Hematopoietic multipotent progenitor cell treated with erythropoietin and hydrocortisone succinate and interleukin-3 and kit ligand, for 17 days (in vitro differentiated cells): ENCODE results near the gene PI16.

ENCODE experiments used
- DNase-seq: peaks from one replicate; pipeline ENCODE4 v3.0.0-alpha.2; 2015; ENCODE audit warnings: low spot score

Gene PI16

DNA sequence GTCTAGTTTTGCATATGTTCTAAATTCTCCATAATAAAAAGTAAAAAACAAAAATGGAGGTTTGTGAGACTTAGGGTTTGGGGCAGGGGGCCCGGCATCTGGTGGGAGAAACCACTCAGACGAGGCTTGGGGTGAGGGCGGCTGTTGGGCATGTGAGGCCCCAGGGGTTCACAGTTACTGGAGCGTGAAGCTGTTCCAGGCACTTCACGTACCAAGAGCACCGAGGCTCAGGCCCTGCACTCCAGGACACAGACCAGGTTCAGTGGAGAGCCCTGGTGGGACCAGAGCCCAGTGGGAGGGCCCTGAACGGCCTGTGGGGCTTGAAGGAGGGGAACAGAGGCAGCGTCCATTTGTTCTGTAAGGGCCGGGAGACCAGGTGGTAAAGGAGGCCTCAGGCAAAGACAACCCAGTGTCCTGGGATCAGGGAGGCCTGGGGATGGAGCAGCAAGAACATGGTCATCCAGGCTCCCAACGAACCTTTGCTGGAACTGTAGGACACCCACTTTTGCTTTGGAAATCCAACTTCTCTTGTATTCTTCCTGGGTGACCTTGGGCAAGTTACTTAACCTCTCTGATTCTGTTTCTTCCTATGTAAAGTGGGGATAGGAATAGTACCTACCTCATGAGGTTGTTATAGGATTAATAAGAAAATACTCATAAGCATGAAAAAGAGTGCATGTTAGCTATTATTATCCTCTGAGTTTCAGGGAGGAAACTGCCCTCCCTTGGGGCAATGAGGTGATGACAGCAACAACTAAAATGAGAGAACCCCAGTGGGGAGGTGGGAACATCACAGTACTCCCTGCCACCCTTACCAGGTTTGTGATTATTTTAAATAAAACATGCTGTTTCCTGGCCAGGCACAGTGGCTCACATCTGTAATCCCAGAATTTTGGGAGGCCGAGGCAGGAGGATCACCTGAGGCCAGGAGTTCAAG is 49.8 kb downstream of the PI16 start:
- no peak for DNase-seq

DNA sequence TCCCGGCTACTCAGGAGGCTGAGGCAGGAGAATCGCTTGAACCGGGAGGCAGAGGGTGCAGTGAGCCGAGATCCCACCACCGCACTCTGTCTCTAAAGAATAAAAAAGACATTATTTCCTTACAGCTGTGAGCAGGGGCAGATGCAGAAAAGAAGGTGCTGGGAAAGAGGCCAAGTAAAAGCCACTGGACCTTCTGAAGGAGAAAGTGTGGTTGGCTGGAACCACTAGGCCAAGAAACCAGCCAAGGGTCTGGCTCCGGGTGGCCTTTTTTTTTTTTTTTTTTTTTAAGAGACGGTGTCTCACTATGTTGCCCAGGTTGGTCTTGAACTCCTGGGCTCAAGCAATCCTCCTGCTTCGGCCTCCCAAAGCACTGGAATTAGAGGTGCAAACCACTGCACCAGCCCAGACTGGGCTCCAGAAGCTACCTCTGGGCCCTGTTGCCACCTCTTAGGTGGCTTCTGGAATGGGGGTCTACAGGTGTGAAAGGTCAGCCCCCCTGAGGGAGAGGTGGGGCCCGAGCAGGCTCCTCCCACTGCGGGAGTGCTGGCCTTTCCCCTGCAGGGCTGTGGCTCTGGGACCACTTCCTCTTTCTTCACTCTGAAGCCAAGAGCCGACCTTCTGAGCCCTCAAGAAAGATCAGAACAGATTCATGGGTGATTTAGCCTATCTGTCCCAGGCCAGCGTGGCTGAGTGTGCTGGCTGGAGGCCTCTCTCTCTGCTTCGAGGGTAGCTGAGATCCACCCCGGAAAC is 50.7 kb downstream of the PI16 start, which contains the start of gene FGD2:
TSS of gene FGD2 (plus strand) at position 595 of the 750 bp plus-strand sequence. CDS start 163 bp downstream, outside the sequence.
- no peak for DNase-seq

DNA sequence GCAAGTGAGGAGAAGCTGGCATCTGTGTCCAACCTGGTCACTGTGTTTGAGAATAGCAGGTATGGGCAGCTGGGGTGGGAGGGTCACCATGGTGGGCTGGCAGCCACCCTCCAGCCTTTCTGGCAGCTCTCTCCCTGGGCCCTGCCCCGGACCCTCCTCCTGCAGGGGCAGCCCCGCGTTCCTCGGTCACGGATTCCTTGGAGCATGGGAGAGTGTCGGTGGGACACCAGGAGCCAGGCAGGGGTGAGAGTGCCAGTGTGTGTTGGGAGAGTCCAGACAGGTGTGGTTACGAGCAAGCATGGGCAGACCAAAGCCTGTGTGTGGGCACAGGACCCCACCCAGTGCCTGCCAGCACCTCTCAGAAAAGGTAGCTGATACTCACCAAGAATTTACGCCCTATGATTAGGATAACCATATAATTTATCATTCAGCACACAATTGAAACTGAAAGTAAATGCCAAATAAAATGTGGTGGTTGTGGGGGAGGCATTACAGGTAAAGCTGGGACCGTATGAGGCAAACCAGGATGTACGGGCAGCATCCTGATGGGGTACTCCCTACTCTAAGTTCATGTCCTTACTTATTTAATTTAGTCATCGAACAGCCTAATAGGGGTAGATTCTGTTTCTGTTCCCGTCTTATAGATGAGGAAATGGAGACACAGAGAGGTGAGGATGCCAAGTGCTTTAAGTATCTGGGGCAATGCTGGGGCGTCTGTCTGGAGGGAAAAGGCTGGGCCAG is 51.5 kb downstream of the PI16 start:
- no peak for DNase-seq

DNA sequence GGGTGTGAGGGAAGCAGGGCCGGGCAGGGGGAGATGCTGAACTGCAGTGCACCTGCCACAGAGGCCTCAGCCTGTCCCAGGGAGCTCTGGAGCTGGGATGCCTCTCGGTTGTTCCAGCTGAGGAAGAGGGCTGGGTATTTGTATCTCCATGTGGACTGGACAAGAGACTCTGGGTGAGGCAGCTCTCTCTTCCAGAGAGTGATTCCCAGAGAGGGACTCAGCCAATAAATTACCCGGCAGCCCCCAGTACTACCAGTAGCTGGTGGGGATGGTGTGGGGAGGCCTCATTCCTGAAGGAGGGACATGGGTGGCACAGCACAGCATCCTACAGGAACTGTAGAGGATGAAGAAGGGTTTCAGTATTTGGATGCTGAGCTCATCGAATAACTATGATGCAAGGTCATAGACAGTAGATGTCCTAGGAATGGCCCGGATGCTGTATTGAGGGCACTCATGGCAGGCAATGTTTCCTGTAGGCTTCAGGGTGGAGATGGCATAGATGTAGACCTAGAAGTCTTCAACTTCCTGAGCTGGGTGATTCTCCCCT is 52.3 kb downstream of the PI16 start:
- DNase-seq, result no peak

DNA sequence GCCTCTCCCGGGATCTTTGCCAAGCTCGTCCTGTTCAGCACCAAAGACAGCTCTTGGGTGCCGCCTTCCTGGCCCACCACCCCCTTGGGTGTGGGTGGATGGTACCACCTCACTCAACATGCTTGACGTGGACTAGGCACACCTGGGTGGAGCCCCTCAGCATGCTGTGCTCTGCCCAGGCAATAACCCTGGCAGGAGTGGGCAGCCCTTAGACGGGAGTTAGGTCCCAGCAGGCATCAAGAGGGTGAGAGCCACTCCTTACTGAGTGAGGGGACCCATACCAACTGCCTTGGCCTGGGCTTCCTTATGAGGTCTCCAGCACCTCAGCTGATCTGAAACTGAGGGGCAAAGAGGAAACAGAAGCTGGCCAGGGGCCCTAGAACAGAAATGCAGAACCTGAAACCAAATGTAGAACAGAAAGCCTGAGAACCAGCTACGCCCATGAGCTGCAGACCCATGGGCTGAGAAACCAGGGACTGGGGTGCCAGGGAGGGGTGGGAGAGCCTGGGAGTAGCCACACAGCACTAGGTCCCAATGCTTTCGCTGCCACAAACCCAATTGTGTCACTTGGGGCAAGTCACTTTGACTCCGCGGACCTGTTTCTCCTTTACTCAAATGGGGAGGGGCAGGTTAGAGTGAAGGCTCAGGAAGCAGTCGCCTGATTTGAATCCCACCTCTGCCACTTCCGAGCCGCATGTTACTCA is 53.0 kb downstream of the PI16 start:
- DNase-seq, result no peak

DNA sequence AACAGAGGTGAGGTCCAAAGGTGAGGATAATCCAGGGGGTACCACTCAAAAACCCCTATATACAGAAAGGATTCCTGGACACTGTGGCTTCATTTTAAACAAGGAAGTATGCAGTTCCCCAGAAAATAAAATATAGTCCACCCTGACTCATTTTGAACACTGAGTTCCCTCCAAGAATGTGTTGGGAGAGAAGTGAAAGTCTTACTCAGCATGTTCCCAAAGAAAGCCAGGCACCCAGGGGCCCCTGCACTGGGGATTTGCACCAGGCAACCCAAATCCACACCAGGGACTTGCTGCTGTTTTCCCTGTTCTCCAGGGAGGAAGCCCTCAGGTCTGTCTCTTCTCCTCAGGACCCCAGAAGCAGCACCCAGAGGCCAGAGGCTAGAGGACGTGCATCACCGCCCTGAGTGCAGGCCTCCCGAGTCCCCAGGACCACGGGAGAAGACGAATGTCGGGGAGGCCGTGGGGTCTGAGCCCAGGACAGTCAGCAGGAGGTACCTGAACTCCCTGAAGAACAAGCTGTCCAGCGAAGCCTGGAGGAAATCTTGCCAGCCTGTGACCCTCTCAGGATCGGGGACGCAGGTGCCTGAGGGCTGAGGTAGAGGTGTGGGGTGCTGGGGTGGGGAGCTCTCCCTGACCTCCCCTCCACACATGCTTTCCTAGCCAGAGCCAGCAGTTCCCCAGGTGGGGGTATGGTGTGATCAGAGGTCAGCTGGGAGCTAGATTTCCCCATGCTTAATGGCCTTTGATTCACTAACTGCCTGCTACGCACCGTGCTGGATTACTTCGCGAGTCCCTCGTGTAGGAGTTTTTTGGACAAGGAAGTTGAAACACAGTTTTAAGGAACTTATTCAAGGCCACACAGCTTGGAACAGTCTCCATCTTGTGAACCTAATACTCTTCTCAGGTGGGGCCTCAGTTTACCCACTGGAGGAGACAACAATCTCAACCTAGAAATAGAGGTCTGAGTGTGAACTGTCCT is 54.2 kb downstream of the PI16 start:
- DNase-seq, result no peak

DNA sequence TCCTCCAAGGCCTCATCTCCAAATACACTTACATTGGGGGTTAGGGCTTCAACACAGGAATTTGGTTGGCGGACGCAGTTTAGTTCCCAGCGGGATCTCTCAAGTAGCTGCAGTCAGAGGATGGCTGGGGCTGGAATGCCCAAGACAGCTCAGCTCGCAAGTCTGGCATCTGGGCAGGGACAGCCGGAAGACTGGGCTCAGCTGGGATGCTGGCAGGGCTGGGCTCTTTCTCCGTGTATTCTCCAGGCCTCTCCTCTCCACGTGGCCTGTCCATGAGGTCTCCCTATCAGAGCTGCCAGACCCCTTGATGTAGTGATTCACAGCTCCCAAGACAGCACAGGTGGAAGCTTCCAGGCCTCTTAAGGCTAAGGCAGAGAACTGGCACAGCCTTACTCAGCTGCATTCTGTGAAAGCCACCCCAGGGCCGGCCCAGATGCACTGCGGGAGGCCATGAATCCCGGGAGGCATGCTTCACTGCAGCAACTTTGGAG is 55.9 kb downstream of the PI16 start:
- no peak for DNase-seq

DNA sequence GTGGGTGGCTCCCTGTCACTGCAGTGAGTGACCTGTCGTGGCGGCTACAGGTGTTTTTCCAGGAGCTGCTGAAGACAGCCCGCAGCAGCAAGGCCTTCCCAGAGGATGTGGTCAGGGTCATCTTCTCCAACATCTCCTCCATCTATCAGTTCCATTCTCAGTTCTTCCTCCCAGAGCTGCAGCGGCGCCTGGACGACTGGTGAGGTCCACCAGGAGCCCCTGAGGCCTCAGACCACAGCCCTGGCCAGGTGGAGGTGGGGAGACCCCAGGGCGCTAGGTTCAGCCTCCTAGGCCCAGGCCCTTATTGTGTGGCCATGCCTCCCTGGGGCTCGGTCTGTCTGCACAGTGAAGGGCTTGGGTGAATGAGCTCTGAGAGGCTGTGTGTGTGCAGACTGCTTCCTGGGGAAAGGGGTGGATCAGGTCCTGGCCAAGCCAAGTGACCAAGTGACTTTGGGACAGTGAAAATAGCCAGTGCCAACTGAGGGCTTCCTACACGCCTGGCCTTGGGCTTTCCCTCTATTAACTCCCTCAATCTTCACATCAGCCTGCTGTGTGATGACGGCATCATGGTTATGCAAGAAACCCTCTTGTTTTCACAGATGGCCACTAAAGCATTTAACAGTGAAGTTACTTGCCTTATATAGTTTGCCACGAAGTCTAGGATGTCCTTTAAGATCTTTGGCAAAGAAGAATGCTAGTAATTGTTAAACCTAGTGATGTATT is 57.3 kb downstream of the PI16 start:
- DNase-seq, result no peak

DNA sequence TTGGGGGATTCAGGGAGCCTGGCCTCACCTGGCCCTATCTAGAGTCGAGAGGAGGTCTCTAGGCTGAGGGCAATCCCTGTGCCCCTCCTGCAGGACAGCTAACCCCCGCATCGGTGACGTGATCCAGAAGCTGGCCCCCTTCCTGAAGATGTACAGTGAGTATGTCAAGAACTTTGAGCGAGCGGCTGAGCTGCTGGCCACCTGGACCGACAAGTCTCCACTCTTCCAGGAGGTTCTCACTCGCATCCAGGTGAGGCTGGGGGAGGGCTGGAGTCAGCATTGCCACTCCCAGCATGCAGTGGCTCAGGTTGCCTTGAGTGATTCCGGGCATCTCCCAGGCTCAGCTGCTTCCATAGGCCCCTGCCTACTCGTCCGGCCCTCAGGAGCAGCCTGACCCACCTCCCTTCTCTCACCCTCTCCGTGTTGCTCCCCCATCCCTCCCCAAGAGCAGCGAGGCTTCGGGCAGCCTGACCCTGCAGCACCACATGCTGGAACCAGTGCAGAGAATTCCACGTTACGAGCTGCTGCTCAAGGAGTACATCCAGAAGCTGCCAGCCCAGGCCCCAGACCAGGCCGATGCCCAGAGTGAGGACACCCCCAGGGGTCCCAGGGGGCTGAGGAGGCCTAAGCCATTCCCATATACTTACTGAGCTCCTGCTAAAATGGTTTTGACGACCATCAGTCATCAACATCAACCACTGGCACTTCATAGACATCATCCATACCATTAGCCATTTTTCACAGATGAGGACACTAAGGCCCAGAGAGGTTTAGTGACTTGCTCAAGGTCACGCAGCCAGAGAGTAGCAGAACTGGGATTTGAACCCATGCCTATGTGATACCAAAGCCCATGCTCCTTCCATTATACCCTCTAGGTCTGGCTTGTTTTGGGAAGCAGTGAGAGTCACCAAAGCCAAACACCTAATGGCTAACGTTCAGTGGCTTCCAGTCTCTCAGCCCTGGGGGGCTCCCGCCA is 59.3 kb downstream of the PI16 start:
- DNase-seq, result no peak
